Measurements from ENCODE around the gene NEAT1.

The NEAT1 gene

GRCh38 chr11:65425971-65426838, 3.6 kb downstream of the NEAT1 start:
- DNase-seq (ENCODE audit: low spot score) = peak; percentile 68
- TF ChIP-seq, protein P1, sequence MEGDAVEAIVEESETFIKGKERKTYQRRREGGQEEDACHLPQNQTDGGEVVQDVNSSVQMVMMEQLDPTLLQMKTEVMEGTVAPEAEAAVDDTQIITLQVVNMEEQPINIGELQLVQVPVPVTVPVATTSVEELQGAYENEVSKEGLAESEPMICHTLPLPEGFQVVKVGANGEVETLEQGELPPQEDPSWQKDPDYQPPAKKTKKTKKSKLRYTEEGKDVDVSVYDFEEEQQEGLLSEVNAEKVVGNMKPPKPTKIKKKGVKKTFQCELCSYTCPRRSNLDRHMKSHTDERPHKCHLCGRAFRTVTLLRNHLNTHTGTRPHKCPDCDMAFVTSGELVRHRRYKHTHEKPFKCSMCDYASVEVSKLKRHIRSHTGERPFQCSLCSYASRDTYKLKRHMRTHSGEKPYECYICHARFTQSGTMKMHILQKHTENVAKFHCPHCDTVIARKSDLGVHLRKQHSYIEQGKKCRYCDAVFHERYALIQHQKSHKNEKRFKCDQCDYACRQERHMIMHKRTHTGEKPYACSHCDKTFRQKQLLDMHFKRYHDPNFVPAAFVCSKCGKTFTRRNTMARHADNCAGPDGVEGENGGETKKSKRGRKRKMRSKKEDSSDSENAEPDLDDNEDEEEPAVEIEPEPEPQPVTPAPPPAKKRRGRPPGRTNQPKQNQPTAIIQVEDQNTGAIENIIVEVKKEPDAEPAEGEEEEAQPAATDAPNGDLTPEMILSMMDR (IDR thresholded peaks at IDR 0.05; ENCODE audit: extremely low read depth, missing control alignments) = no peak

DNA sequence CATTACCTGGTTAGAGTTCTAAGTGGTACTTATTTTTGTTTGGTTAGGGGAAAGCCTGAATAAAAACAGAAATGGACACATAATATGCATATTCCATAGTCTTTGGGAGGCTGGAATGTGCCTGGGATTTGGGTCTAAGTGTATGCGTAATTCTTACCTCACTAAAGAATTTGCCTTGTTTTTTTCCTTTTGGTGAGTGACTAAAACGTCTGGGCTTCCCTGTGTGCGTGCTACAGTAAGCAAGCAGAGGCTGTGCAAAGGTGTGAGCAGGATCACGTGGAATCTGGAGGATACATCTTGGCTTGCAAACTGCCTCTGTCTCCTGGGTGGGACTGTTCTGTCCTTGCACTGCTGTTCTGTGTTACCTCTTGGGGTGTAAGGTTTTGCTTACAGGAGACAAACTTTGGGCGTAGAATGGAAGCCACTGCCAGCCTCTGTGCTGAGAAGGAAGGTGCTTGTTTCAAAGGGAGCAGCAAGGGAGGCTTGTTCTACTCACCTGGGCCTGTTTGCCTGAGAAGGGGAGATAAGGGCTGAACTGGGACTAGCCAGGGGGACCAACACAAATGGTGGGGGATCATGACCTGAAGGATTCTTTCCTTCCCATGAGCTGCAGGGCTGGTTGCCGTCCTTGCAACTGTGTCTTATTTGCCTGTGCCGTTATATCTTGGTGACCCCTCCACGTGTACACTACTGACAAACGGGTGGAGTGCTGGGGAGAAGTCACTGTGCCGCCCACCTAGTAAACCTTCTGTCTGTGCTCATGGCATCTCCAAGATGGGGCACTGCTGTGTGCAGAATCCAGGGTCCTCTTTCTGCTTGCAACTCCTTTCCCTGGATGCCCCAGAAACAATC, 4.5 kb downstream of the NEAT1 start:
- DNase-seq (ENCODE audit: low spot score) = no peak
- TF ChIP-seq, protein P1 (IDR thresholded peaks at IDR 0.05; ENCODE audit: extremely low read depth, missing control alignments) = no peak

DNA sequence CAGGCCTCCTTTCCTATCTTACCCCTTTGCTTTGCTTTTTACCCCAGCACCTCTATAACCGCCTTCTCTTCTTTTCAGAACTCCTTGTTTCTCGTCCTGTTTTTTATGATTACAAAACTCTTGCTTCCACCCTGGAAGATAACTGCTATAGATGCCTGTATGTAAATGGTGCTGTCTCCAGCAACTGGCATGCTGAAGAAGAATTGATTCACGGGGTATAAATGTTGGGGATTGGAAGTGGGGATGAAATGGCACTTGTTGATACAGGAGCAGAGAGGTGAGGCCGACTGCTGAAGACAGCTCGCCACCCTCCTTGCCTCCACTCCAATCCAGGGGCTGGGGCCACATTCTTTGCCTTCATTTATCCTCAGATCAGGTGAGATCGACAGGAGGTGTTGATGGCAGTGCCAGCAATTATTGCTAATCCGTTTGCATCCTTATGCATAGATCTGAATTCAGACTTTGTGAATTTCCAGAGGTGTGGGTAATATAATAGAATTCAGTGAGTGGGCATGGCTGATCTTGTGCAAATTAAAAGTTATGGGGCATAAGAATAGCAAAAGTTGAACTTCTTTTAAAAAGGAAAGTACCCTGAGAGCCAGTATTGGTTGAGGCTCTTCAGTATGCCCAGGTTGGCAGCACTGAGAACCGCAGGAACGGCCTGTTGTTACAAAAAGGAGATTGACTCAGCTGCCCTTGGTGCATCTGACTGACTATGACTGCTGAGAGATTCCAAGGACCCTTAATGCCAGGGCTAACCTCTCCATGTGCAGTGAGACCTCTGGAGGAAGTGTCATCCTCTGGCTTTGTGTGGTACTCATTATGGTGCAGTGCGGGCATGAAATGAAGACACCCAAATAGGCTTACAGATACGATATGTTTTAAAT, 5.3 kb downstream of the NEAT1 start:
- TF ChIP-seq, protein P1 (IDR thresholded peaks at IDR 0.05; ENCODE audit: extremely low read depth, missing control alignments) = no peak
- no peak for DNase-seq (ENCODE audit: low spot score)

GRCh38 chr11:65428578-65429067, 6.0 kb downstream of the NEAT1 start:
- DNase-seq (ENCODE audit: low spot score) = no peak
- TF ChIP-seq, protein P1 (IDR thresholded peaks at IDR 0.05; ENCODE audit: extremely low read depth, missing control alignments) = no peak

- TF ChIP-seq, protein P1 (IDR thresholded peaks at IDR 0.05; ENCODE audit: extremely low read depth, missing control alignments) = no peak
- DNase-seq (ENCODE audit: low spot score) = no peak
These were observed 6.6 kb downstream of the NEAT1 start for GRCh38 chr11:65429068-65429681.

DNA sequence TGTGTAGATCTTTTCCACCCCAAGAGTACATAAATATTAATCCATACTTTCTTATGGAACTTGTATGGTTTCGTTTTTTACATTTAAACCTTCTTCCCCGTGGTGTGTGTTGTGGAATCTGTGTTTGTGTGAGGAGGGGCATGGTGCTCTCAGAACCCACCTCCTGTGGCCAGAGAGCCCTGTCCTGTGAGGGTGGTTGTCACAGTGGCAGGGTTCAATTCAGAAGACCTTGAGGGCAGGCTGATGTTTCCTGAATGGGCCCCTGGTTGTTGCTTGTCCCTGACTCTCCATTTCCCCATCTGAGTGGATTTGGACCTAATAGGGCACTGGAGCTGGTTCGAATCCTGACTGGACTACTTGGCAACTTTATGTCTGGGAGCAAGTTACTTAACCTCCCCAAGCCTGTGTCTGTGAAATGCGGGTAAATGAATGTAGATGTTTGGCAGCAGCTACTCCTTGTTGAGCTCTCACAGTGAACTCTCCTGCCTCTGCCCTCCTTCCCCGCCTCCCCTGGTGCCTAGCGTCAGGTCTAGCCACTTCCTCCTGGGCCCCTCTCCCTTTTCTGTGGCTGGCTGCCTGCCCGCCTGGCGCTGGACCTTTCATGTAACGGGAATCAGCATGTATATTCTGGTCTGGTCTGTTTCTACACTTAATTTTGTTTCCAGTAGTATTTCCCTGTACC, 7.3 kb downstream of the NEAT1 start:
- no peak for DNase-seq (ENCODE audit: low spot score)
- TF ChIP-seq, protein P1 (IDR thresholded peaks at IDR 0.05; ENCODE audit: extremely low read depth, missing control alignments) = no peak
